ENCODE data around the gene RDH8. TPM values are rescaled to one million over a fixed set of nuclear protein-coding genes. Genes with fewer than 3 reads are reported as not detected.

Gene RDH8
- total and polyA plus RNA-seq, 2 donors (not counting 3 experiments of a cell fraction or from before 2014, with no cell fraction given): not detected

DNA sequence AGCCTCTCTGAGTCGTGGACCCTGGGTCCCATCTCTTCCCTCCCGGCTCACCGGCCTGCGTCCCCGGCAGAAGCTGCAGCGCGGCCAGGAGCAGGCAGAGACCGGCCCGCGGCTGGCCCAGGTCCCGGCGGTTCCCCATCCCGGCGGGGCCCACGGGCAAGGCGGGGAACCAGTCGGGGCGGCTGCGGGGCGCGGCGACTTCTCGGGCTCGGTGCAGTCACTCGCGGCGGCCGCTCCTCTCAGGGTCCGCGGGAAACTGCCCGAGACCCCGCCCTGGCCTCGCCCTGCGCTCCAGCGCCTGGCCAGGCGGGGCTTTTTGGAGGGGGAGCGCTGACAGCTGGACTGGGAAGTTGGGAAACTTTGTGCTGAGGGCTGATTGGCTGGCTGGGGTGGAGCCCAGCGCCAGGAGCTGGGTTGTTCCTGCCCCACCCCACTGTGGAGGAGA lies 3.0 kb upstream of the RDH8 start, which contains the start of gene COL5A3:
COL5A3 (minus strand) TSS at position 258 of the 445 bp plus-strand sequence; CDS start at position 139, 119 bp downstream.
- Histone ChIP-seq H3K4me1 (ENCODE audit: control insufficient read depth, extremely low read depth, insufficient read depth, low read length) (peaks cover 4% of the 10 kb centered on the region), H4K20me1 (replicated peaks; ENCODE audit: control insufficient read depth, extremely low read depth, insufficient read depth, low read length) (no peaks in the 10 kb centered on the region), H3K9me3 (replicated peaks; ENCODE audit: control insufficient read depth, insufficient read depth, low read length) (no peaks in the 10 kb centered on the region), H3K4me3 (replicated peaks in 1 of 3; ENCODE audit: insufficient read depth in 1 of 3, low read depth in 1 of 3, low read length in 3 of 3) (no peak within 1 kb of the TSS), H3K4me2 (ENCODE audit: insufficient read depth, low read length) (no peak within 1 kb of the TSS), H3K27me3 (ENCODE audit: control insufficient read depth in 2 of 2, insufficient read depth in 2 of 2, low read length in 2 of 2) (peaks cover 2 to 3% of the 10 kb centered on the region in 2 experiments), H3K9ac (replicated peaks; ENCODE audit: extremely low read depth, insufficient read depth, low read length) (no peak within 1 kb of the TSS), H3K27ac (ENCODE audit: insufficient read depth, low read depth, low read length) (no peak within 1 kb of the TSS), H3K79me2 (ENCODE audit: control insufficient read depth, insufficient read depth, low read length) (no peaks in the 10 kb centered on the region), H3K9me1 (replicated peaks; ENCODE audit: control insufficient read depth, extremely low read depth, insufficient read depth, low read length) (no peaks in the 10 kb centered on the region), H2AFZ (ENCODE audit: low read depth, low read length) (no peak within 1 kb of the TSS), H3K36me3 (ENCODE audit: control insufficient read depth in 2 of 2, extremely low read depth in 1 of 2, insufficient read depth in 2 of 2, low read length in 2 of 2) (no peaks in the 10 kb centered on the region)
- FAIRE-seq (no peak), DNase-seq (ENCODE audit: low read depth, low spot score) (no peak)
- TF ChIP-seq POLR2AphosphoS5 (IDR thresholded peaks at IDR 0.05; ENCODE audit: insufficient read depth, low read depth, low read length) (no peak), GATA2 (IDR thresholded peaks at IDR 0.05; ENCODE audit: insufficient read depth, insufficient read length, low read depth, low read length) (no peak), MYC (IDR thresholded peaks at IDR 0.05; ENCODE audit: low read depth, low read length) (no peak), JUN (IDR thresholded peaks at IDR 0.05; ENCODE audit: borderline replicate concordance, insufficient read depth, insufficient read length, low read depth) (no peak), FOS (IDR thresholded peaks at IDR 0.05; ENCODE audit: borderline replicate concordance, insufficient read depth, low read length) (no peak), POLR2A (IDR thresholded peaks at IDR 0.05; ENCODE audit: low read depth, low read length) (no peak), EZH2 (IDR thresholded peaks at IDR 0.05; ENCODE audit: borderline replicate concordance, low read depth, low read length, severe bottlenecking) (no peak)
- TF ChIP-seq, protein P1, sequence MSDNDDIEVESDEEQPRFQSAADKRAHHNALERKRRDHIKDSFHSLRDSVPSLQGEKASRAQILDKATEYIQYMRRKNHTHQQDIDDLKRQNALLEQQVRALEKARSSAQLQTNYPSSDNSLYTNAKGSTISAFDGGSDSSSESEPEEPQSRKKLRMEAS (IDR thresholded peaks at IDR 0.05; ENCODE audit: insufficient read depth, insufficient read length): no peak
- TF ChIP-seq, protein P2, sequence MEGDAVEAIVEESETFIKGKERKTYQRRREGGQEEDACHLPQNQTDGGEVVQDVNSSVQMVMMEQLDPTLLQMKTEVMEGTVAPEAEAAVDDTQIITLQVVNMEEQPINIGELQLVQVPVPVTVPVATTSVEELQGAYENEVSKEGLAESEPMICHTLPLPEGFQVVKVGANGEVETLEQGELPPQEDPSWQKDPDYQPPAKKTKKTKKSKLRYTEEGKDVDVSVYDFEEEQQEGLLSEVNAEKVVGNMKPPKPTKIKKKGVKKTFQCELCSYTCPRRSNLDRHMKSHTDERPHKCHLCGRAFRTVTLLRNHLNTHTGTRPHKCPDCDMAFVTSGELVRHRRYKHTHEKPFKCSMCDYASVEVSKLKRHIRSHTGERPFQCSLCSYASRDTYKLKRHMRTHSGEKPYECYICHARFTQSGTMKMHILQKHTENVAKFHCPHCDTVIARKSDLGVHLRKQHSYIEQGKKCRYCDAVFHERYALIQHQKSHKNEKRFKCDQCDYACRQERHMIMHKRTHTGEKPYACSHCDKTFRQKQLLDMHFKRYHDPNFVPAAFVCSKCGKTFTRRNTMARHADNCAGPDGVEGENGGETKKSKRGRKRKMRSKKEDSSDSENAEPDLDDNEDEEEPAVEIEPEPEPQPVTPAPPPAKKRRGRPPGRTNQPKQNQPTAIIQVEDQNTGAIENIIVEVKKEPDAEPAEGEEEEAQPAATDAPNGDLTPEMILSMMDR (IDR thresholded peaks at IDR 0.05; ENCODE audit: extremely low read depth in 1 of 2, insufficient read depth in 1 of 2, low read depth in 1 of 2, low read length in 2 of 2): no peak
- ChIA-PET POLR2A (no interaction called here), CTCF (interaction anchor here (1.1 to 2.1 kb wide), 2 partner anchors 10 to 248 kb away, joined by 3 to 12 read pairs; no protein-coding TSS in a partner anchor)
- dilution Hi-C loops (cut with MboI; ENCODE audit: extremely low pct_ligation_motif_present, low sequenced_read_pairs) (no loop called here), intact Hi-C loops (cut with micrococcal nuclease) (no loop called here)
- BruUV-seq (replicated peaks): no TSS peak

Measured in endothelial cell of umbilical vein (primary cell).